SJSA1 (cell line): ENCODE results near the gene MICU1. TPM values are rescaled to one million over a fixed set of nuclear protein-coding genes. Genes with fewer than 3 reads are reported as not detected.

ENCODE experiments used
- DNase-seq, 2 experiments: peaks; one replicate each; pipeline ENCODE4 v3.0.0-alpha.2; 2015 to 2020; ENCODE audit warnings: low spot score in 2 of 2, low read depth in 1 of 2
- H3K27ac ChIP-seq: fragments of 250-450 bp; sonication (Bioruptor Pico); 2 replicates; pipeline ENCODE4 v1.5.1; 2020; ENCODE audit warnings: mild to moderate bottlenecking, moderate library complexity
- H3K27me3 ChIP-seq: fragments of 250-450 bp; sonication (Bioruptor Pico); replicated peaks from 2 replicates; pipeline ENCODE4 v1.5.1; 2020; ENCODE audit warnings: mild to moderate bottlenecking, moderate library complexity
- H3K36me3 ChIP-seq: fragments of 250-450 bp; sonication (Bioruptor Pico); 2 replicates; pipeline ENCODE4 v1.5.1; 2020; ENCODE audit warnings: mild to moderate bottlenecking
- H3K4me1 ChIP-seq: fragments of 250-450 bp; sonication (Bioruptor Pico); replicated peaks from 2 replicates; pipeline ENCODE4 v1.6.1; 2021; ENCODE audit warnings: mild to moderate bottlenecking
- H3K4me3 ChIP-seq: fragments of 250-450 bp; sonication (Bioruptor Pico); 2 replicates; pipeline ENCODE4 v1.5.1; 2020; ENCODE audit warnings: mild to moderate bottlenecking
- H3K9me3 ChIP-seq: fragments of 250-450 bp; sonication (Bioruptor Pico); replicated peaks from 2 replicates; pipeline ENCODE4 v1.5.1; 2020; ENCODE audit warnings: mild to moderate bottlenecking
- total RNA-seq: library from RNA; depleted of rRNA; stranded (reverse); fragments of >200 nt; shearing (Covaris generic); gene quantifications from 2 replicates; pipeline ENCODE4 v1.2.3, GENCODE V29; 2014

MICU1 gene
- total RNA-seq, 1 experiment from 2014 or later = 57.1 TPM

DNA sequence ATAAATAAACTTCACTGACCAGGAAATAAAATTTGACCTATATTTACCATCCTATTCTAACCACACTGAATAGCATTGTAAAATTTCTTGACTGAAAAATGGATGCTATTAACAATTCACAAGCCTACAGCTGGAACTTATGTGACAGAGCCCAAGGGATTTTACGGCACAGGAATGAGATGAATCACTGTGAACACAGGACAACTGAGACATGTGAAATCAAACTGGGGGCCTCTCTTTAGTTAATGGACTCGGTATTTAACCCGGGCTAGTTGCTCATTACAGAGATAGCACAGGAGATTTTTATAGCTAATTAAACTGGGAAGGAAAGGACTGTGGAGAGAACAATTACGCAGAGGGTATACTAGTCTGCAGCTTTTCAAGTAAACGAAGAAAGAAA, 100.6 kb downstream of the MICU1 start:
- Histone ChIP-seq H3K4me3 (no peak overlapping the region), H3K36me3 (no peaks in the 10 kb centered on the region), H3K9me3 (no peaks in the 10 kb centered on the region), H3K27me3 (no peaks in the 10 kb centered on the region), H3K4me1 (no peaks in the 10 kb centered on the region), H3K27ac (no peak overlapping the region)
- DNase-seq = no peak

DNA sequence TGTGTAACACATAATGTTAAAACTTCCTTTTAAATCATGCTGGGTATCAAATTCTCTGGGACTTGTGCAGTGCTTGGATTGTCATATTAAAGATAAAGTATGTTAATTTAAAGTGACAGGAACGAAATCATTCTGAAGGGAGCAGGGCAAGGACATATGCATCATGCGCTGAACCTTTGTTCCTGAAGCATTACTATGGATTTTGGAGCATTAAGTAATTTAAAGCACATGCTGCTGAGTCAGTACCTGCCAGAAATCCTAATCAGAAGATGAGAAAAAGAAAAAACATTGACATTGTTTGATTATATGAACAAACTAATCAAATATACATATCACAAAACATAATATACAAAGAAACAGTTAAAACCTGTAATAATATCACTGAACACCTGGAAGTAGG, 101.4 kb downstream of the MICU1 start:
- Histone ChIP-seq H3K4me1 (no peaks in the 10 kb centered on the region), H3K4me3 (no peak overlapping the region), H3K9me3 (no peaks in the 10 kb centered on the region), H3K27me3 (no peaks in the 10 kb centered on the region), H3K36me3 (no peaks in the 10 kb centered on the region), H3K27ac (no peak overlapping the region)
- DNase-seq = no peak

DNA sequence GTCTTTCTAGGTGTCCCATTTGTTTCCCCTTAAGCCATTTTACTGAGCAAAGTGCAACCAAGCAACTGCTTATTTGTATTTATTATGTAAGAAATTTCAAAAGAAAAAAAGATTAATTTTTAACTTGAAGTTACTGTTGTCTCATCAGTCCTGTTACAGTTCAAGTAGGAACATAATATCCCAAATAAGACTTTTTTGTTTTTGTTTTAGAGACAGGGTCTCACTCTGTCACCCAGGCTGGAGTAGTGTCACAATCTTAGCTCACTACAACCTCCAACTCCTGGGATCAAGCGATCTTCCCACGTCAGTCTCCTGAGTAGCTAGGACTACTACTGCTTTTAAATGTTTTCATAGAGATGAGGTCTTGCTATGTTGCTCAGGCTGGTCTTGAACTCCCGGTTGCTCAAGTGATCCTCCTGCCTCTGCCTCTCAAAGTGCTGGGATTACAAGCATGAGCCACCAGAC, 101.9 kb downstream of the MICU1 start:
- H3K4me1 ChIP-seq = no peaks in the 10 kb centered on the region
- H3K9me3 ChIP-seq = no peaks in the 10 kb centered on the region
- H3K36me3 ChIP-seq = no peaks in the 10 kb centered on the region
- no peak overlapping the region for H3K27ac ChIP-seq
- no peaks in the 10 kb centered on the region for H3K27me3 ChIP-seq
- H3K4me3 ChIP-seq = no peak overlapping the region
- no peak for DNase-seq

DNA sequence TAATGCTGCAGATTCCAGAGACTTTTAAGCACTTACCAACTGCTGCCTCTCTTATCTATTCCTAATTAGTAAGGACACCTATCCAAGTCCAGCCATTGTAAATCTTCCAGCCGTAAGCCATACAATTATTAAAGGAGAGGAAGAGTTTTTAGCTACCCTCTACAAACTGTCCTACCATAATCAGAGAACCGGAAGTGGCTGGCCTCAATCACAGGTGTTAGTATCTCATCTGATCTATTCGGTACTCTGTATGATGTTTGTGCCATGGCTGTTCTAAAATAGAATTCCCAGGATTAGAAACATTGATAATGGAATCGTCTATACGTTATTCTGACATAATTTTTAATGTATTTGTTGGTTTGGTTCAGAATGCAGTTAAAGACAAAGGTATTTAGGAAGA, 102.8 kb downstream of the MICU1 start:
- Histone ChIP-seq H3K27me3 (no peaks in the 10 kb centered on the region), H3K4me3 (no peak overlapping the region), H3K27ac (no peak overlapping the region), H3K4me1 (no peaks in the 10 kb centered on the region), H3K9me3 (no peaks in the 10 kb centered on the region), H3K36me3 (no peaks in the 10 kb centered on the region)
- DNase-seq = no peak

DNA sequence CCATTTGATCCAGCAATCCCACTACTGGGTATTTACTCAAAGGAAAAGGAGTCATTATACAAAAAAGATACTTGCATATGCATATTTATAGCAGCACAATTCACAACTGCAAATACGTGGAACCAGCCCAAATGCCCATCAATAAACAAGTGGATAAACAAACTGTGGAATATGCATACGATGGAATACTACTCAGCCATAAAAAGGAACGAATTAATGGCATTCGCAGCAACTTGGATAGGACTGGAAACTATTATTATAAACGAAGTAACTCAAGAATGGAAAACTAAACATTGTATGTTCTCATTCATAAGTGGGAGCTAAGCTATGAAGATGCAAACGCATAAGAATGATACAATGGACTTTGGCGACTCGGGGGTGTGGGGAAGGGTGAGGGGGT, 108.6 kb downstream of the MICU1 start:
- Histone ChIP-seq H3K9me3 (no peaks in the 10 kb centered on the region), H3K4me3 (no peak overlapping the region), H3K27ac (no peak overlapping the region), H3K36me3 (no peaks in the 10 kb centered on the region), H3K4me1 (no peaks in the 10 kb centered on the region), H3K27me3 (no peaks in the 10 kb centered on the region)
- no peak for DNase-seq

DNA sequence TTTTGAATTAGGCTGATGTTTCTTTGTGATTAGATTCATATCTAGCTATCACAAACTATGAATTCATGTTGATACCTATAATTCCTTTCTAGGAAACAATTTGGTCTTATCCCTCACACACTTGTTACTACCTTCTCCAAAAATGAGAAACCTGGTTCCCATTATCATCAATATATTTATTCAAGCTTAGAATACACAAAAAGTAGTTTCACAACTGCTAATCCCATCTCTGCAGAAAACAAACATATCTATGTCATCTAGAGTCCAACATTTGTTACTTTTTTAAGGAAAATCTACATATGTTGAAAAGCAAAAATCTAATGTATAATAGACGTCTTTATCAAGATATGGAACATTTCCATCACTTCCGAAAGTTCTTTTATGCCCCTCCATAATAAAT, 110.4 kb downstream of the MICU1 start:
- Histone ChIP-seq H3K4me3 (no peak overlapping the region), H3K36me3 (no peaks in the 10 kb centered on the region), H3K27ac (no peak overlapping the region), H3K9me3 (no peaks in the 10 kb centered on the region), H3K27me3 (no peaks in the 10 kb centered on the region), H3K4me1 (no peaks in the 10 kb centered on the region)
- DNase-seq = no peak

DNA sequence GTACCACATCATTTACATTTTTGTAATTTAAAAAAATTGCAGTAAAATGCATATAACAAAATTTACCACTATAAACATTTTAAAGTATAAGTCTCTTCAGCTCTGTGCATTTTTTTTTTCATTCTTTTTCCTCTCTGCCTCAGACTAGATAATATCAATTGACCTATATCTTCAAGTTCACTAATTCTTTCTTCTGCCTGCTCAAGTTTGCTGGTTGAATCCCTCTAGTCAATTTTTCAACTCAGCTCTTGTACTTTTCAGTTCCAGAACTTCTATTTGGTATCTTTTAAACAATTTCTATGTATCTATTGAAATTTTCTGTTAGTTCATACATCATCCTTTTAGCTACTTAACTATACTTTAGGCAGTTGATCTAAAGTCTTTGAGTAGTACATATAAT, 112.0 kb downstream of the MICU1 start:
- DNase-seq = no peak
- no peak overlapping the region for H3K27ac ChIP-seq
- H3K36me3 ChIP-seq = no peaks in the 10 kb centered on the region
- no peaks in the 10 kb centered on the region for H3K27me3 ChIP-seq
- no peak overlapping the region for H3K4me3 ChIP-seq
- H3K4me1 ChIP-seq = no peaks in the 10 kb centered on the region
- no peaks in the 10 kb centered on the region for H3K9me3 ChIP-seq

DNA sequence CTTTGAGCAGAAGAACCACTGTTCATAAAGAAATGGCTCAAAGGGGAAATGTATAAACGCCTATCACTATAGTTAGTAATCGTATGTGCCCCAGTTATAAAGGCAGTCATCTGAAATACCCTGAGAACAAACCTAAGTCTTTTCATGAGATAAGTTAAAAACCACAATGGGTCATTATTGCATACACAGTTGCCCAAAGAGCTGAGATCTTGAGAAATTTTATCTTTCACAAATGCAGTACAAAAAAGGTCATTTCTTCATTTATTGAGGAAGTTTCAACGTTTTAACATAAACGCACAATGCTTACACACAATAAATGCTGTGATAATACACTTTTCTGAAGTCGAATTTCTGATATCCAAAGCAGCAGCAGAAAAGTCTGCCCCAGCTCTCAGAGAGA, 114.4 kb downstream of the MICU1 start:
- Histone ChIP-seq H3K4me1 (no peaks in the 10 kb centered on the region), H3K27me3 (no peaks in the 10 kb centered on the region), H3K27ac (no peak overlapping the region), H3K9me3 (no peaks in the 10 kb centered on the region), H3K4me3 (no peak overlapping the region), H3K36me3 (no peaks in the 10 kb centered on the region; the same call in 1 of the 2 replicates)
- no peak for DNase-seq

DNA sequence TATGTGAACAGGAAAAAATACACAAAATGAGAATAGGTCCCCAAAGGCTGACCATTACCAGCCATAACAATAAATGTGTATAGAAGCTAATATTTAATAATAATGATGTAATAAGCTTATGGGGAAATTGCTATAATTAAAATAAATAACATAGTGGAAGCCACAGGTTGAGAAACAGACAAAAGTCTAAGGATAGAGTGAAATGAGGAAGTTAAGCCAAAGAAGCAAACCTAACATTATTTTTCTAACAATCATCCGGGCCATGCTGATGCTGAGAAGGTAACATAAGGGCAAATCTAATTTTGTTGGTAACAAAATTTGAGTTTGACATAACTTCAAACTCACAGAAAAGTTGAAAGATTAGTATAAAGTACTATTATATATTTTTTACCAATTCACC, 115.9 kb downstream of the MICU1 start:
- no peak for DNase-seq
- Histone ChIP-seq H3K27me3 (no peaks in the 10 kb centered on the region), H3K9me3 (no peaks in the 10 kb centered on the region), H3K27ac (no peak overlapping the region), H3K4me3 (no peak overlapping the region), H3K4me1 (no peaks in the 10 kb centered on the region), H3K36me3 (peaks cover 4% of the 10 kb centered on the region; the same call in 1 of the 2 replicates)

DNA sequence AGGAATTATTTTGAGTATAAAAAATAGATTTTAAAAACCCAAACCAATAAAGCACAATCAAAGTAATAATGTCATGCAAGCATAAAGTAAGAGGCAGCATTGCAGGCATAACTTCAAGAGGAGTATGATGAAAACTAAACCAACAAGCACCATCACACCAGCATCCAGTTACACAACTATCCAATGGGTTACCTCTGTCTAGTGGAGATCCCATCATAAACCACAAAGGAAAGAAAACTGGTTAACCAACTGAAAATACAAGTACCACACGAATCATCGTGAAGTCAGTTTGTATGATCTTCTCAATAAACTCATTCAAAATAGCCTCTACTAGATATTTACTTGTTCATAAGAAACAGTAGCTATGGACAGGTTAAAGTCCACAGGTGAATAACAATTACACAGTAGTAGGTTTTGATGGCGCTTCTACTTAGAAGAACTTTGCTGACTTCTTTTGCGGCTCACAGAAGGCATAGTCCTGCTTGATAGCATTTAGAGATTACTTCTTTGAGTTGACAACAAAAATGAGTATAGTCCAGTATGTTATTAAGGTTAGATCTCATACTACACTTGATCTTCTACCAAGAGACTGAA, 116.6 kb downstream of the MICU1 start:
- Histone ChIP-seq H3K9me3 (no peaks in the 10 kb centered on the region), H3K27me3 (no peaks in the 10 kb centered on the region), H3K4me1 (no peaks in the 10 kb centered on the region), H3K27ac (no peak overlapping the region), H3K4me3 (no peak overlapping the region), H3K36me3 (peaks cover 4% of the 10 kb centered on the region; the same call in 1 of the 2 replicates)
- DNase-seq = no peak

DNA sequence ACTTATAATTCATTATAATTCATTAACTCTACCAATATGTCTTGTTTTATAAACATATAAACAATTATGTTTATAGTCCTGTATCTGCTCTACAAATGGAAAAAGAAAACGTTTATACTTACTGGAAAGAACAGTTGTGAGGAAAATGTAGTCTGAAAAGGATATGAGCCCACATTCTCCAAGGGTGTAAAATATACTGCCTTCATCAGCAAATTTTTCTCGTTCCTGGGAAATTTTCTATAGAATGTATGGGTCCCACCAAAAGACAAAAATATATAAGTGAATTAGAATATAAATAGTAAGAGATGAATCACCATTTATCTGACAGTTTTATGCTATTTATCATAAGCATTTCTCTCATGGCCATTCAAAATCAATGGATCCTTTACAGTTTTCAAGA, 117.8 kb downstream of the MICU1 start:
- Histone ChIP-seq H3K4me3 (no peak overlapping the region), H3K27me3 (no peaks in the 10 kb centered on the region), H3K4me1 (peaks cover 8% of the 10 kb centered on the region), H3K36me3 (peaks cover 4% of the 10 kb centered on the region; the same call in 1 of the 2 replicates), H3K9me3 (no peaks in the 10 kb centered on the region), H3K27ac (no peak overlapping the region)
- DNase-seq = no peak

DNA sequence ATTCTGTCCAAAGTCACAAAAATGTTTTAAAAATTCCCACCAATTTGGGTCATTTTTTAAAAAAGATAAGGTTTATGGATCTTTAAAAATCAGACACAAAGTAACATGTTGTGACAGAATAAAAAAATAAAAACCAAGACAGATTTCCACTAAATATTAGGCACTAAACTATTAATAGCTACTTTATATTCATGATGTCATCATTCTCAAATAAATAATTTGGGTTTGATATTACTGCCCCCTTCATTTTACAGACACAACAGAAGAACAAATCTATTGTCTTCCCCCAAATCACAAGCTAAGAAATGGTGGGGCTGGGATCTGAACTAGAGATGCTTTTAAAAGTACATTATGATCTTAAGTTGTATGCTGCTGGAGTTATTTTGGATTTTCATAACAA, 119.4 kb downstream of the MICU1 start:
- Histone ChIP-seq H3K4me3 (no peak overlapping the region), H3K27me3 (no peaks in the 10 kb centered on the region), H3K4me1 (peaks cover 14% of the 10 kb centered on the region), H3K36me3 (peaks cover 4% of the 10 kb centered on the region; the same call in 1 of the 2 replicates), H3K9me3 (no peaks in the 10 kb centered on the region), H3K27ac (no peak overlapping the region)
- DNase-seq = no peak

DNA sequence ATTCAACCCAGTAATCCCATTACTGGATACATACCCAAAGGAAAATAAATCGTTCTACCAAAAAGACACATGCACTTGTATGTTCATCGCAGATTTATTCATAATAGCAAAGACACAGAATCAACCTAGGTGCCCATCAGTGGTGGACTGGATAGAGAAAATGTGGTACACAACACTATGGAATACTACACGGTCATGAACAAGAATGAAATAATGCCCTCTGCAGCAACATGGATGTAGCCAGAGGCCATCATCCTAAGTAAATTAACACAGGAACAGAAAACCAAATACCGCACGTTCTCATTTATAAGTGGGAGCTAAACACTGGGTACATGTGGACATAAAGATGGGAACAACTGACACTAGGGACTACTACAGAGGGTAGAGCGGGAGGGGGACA, 120.4 kb downstream of the MICU1 start:
- Histone ChIP-seq H3K36me3 (peaks cover 4% of the 10 kb centered on the region; the same call in 1 of the 2 replicates), H3K4me1 (peaks cover 14% of the 10 kb centered on the region), H3K27ac (no peak overlapping the region), H3K27me3 (no peaks in the 10 kb centered on the region), H3K9me3 (no peaks in the 10 kb centered on the region), H3K4me3 (no peak overlapping the region)
- no peak for DNase-seq

DNA sequence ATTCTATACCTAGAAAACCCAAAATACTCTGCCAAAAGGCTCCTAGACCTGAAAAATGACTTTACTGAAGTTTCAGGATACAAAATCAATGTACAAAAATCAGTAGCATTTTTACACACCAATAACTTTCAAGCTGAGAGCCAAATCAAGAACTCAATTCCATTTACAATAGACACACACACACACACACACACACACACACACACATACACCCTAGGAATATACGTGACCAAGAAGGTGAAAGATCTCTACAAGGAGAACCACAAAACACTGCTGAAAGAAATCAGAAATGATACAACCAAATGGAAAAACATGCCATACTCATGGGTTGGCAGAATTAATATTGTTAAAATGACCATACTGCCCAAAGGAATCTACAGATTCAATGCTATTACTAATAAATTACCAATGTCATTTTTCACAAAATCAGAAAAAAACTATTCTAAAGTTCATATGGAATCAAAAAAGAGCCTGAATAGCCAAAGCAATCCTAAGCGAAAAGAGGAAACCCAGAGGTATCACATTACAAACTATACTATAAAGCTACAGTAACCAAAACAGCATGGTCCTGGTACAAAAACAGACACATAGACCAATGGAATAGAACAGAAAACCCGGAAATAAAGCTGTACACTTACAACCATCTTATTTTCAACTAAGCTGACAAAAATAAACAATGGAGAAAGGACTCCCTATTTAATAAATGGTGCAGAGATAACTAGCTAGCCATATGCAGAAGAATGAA, 122.0 kb downstream of the MICU1 start:
- DNase-seq = no peak
- H3K9me3 ChIP-seq = no peaks in the 10 kb centered on the region
- no peaks in the 10 kb centered on the region for H3K27me3 ChIP-seq
- H3K4me1 ChIP-seq = peaks cover 14% of the 10 kb centered on the region
- H3K4me3 ChIP-seq = no peak overlapping the region
- peaks cover 4% of the 10 kb centered on the region; the same call in 1 of the 2 replicates for H3K36me3 ChIP-seq
- no peak overlapping the region for H3K27ac ChIP-seq
